ENCODE results near the gene LYPLA2. TPM values are rescaled to one million over a fixed set of nuclear protein-coding genes. Genes with fewer than 3 reads are reported as not detected.

The LYPLA2 gene
- 75.7 TPM for polyA plus RNA-seq
- long read RNA-seq, donor 1, transcript LYPLA2-205 (10 exons, 1,810 nt): major isoform, 20 of 20 reads
- long read RNA-seq, donor 1, partial matches to known transcripts: 0 of 20 reads
- long read RNA-seq, donor 1, other reads (novel, unspliced or antisense): 0 of 20 reads
- long read RNA-seq, donor 2, transcript LYPLA2-205 (10 exons, 1,810 nt): major isoform, 42 of 52 reads
- long read RNA-seq, donor 2, partial matches to known transcripts: 9 of 52 reads
- long read RNA-seq, donor 2, other reads (novel, unspliced or antisense): 0 of 52 reads
- long read RNA-seq, donor 3: 0 reads
- long read RNA-seq, donor 4, partial matches to known transcripts: 0 of 3 reads
- long read RNA-seq, donor 4, other reads (novel, unspliced or antisense): 0 of 3 reads
- long read RNA-seq, donor 5, transcript LYPLA2-205 (10 exons, 1,810 nt): major isoform, 21 of 21 reads
- long read RNA-seq, donor 5, partial matches to known transcripts: 0 of 21 reads
- long read RNA-seq, donor 5, other reads (novel, unspliced or antisense): 0 of 21 reads
- long read RNA-seq, donor 6, transcript LYPLA2-205 (10 exons, 1,810 nt): major isoform, 47 of 48 reads
- long read RNA-seq, donor 6, partial matches to known transcripts: 0 of 48 reads
- long read RNA-seq, donor 6, other reads (novel, unspliced or antisense): 0 of 48 reads
- long read RNA-seq, donor 7, transcript LYPLA2-205 (10 exons, 1,810 nt): major isoform, 20 of 27 reads
- long read RNA-seq, donor 7, partial matches to known transcripts: 5 of 27 reads
- long read RNA-seq, donor 7, other reads (novel, unspliced or antisense): 0 of 27 reads
- long read RNA-seq, donor 8, transcript LYPLA2-205 (10 exons, 1,810 nt): major isoform, 41 of 47 reads
- long read RNA-seq, donor 8, partial matches to known transcripts: 0 of 47 reads
- long read RNA-seq, donor 8, other reads (novel, unspliced or antisense): 5 of 47 reads
- long read RNA-seq, donor 9, transcript LYPLA2-205 (10 exons, 1,810 nt): major isoform, 51 of 58 reads
- long read RNA-seq, donor 9, partial matches to known transcripts: 5 of 58 reads
- long read RNA-seq, donor 9, other reads (novel, unspliced or antisense): 0 of 58 reads
- long read RNA-seq, donor 10, transcript LYPLA2-205 (10 exons, 1,810 nt): major isoform, 39 of 44 reads
- long read RNA-seq, donor 10, partial matches to known transcripts: 0 of 44 reads
- long read RNA-seq, donor 10, other reads (novel, unspliced or antisense): 5 of 44 reads
- long read RNA-seq, donor 11, transcript LYPLA2-205 (10 exons, 1,810 nt): major isoform, 29 of 29 reads
- long read RNA-seq, donor 11, partial matches to known transcripts: 0 of 29 reads
- long read RNA-seq, donor 11, other reads (novel, unspliced or antisense): 0 of 29 reads

DNA sequence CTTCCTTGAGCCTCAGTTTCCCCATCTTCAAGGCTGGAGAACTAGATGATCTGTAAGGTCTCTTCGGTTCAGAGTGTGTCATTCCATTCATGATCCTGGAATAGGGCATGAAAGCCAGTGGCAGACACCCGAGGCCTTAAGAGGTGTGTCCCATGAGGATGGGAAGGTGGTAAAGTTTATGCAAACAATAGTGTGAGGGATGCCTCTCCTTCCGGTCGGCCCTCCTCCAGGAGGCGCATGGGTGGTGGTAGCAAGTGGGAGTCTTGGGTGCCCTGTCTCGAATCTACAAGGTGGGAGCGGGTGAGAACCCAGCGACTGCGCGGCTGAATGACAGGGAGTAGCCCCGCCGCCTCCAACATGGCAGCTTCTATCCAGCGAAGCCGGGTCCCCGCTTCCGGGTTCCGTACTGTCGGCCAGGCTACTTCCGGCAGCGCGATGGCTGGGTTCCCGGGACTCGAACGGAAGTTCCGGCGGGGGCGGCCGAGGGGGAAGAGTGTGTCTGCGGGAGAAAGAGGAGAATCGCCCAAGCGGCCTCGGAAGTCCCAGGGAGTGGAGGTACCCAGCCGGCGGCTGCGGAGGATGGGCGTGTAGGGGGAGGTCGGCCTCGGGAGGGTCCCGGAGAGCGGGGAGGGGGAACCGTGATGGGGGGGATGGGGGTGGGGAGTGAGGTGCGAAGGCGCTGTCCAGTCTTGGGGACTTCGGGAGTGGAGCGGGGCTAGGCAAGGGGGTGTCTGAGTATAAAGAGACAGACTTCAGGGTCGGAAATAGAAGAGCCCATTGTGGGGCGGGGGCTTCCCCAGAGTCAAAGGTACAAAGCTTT lies at the start of gene LYPLA2:
LYPLA2 (plus strand) TSS at position 450 of the 820 bp plus-strand sequence. CDS start 1,538 bp downstream, outside the sequence.
- DNase-seq: peak; percentile 86 to 90
- H3K27ac ChIP-seq (ENCODE audit: low read length): peak within 1 kb of the TSS; percentile 32
- peaks cover 34% of the 10 kb centered on the region for H3K4me1 ChIP-seq (ENCODE audit: control insufficient read depth, insufficient read depth, low read length)
- no peaks in the 10 kb centered on the region for H3K9me3 ChIP-seq (ENCODE audit: control insufficient read depth, low read depth, low read length)
- no CpG with 5 or more reads among the region's 47 CpGs for WGBS (ENCODE audit: insufficient coverage, low lambda C conversion rate)
- H3K27me3 ChIP-seq (ENCODE audit: control insufficient read depth, insufficient read depth, low read length): no peaks in the 10 kb centered on the region
- H3K4me3 ChIP-seq (ENCODE audit: low read length): peak within 1 kb of the TSS; percentile 81
- H3K36me3 ChIP-seq (ENCODE audit: control insufficient read depth, insufficient read depth, low read length): peaks cover 42% of the 10 kb centered on the region

DNA sequence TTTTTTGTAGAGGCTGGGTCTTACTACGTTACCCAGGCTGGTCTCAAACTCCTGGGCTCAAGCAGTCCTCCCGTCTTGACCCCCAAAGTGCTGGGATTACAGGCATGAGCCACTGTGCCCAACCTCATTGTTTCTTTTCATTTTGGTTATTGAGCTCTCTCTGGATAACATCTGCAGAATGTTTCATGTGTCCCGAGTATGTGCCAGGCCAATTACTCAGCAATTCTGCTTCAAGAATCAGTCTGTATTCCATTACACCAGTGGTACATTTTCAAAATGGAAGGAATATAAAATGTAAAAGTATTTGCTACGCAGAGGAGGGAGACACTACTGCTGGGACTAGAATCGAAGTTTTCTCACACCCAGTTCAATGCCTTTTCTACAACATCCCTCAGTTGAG lies 49.3 kb upstream of the LYPLA2 start:
- WGBS (ENCODE audit: insufficient coverage, low lambda C conversion rate): 79% methylated on average over 3 of the region's 5 CpGs
- DNase-seq: no peak
- no peak overlapping the region for H3K27ac ChIP-seq (ENCODE audit: low read length)
- H3K4me1 ChIP-seq (ENCODE audit: control insufficient read depth, insufficient read depth, low read length): peaks cover 12% of the 10 kb centered on the region
- H3K9me3 ChIP-seq (ENCODE audit: control insufficient read depth, low read depth, low read length): no peaks in the 10 kb centered on the region
- H3K36me3 ChIP-seq (ENCODE audit: control insufficient read depth, insufficient read depth, low read length): no peaks in the 10 kb centered on the region
- H3K4me3 ChIP-seq (ENCODE audit: low read length): no peak overlapping the region
- H3K27me3 ChIP-seq (ENCODE audit: control insufficient read depth, insufficient read depth, low read length): no peaks in the 10 kb centered on the region

DNA sequence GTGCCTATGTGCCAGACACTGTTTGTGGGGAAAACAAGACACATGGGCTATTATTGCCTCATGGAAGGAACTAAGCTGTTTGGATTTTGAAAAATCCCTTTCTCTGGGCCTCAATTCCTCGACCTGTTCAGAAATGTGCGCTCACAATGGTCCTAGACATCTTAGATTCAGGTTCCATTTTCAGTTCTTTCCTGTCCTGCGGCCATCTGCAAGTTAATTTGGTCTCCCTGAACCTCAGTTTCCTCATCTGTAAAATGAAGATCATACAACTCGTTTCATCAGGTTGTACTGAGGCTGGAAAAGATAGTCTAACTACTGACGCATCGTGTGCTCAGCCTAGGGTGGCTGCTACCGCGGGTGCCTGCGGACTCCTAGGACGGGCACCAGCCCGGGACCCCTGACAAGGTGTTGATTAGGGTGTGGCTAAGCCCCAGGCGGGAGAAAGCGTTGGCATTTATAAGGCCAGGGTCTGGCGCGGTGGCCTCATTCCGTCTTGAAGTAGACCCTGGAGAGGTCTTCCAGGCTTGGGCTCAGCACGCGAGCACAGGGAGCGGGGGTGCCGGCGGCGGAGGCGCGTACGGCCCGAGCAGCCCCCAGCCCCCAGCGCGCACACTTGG lies 48.2 kb upstream of the LYPLA2 start:
- no peaks in the 10 kb centered on the region for H3K9me3 ChIP-seq (ENCODE audit: control insufficient read depth, low read depth, low read length)
- H3K4me3 ChIP-seq (ENCODE audit: low read length): peak overlapping the region; percentile 68
- WGBS (ENCODE audit: insufficient coverage, low lambda C conversion rate): no CpG with 5 or more reads among the region's 28 CpGs
- H3K27ac ChIP-seq (ENCODE audit: low read length): peak overlapping the region; percentile 46
- DNase-seq: no peak
- peaks cover 3% of the 10 kb centered on the region for H3K36me3 ChIP-seq (ENCODE audit: control insufficient read depth, insufficient read depth, low read length)
- H3K27me3 ChIP-seq (ENCODE audit: control insufficient read depth, insufficient read depth, low read length): no peaks in the 10 kb centered on the region
- peaks cover 12% of the 10 kb centered on the region for H3K4me1 ChIP-seq (ENCODE audit: control insufficient read depth, insufficient read depth, low read length)

DNA sequence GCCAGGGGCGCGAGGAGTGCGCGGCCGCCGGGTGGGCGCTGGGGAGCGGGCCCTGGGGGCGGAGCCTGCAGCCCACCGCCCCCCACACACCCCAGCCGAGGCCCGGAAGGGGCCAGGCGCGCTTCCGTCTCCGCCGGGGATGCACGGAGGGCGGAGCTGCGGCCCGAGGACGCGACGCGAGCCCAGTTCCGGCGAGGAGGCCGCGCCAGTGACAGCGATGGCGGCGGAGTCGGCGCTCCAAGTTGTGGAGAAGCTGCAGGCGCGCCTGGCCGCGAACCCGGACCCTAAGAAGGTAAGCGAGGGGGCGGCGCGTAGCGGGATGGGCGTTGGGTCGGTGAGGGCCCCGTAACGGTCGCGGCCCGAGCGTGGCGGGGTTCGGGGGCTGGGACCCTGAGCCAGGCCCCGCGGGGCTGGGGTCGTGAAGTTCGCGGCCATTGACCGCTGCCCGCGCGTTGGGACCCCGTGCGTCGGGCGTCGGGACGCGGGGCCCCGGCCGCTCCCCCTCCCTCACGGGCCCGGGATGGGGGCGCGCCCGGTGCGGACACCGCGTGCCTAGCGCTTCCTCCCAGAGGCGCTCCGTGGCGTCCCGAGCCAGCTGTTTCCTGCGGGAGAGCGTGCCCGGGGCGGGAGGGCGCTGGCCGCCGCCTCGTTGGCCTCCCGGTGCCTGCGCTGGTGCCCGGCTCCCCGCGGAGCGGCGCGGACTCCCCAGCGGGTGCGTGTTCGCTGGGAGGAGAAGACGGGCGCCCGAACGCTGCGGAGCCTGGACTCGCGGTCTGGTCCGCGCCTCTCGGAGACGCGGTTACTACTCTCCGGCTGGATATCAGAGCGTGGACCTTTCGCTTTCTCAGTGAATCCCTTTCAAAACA lies 47.4 kb upstream of the LYPLA2 start, which contains the start of gene ELOA:
ELOA (plus strand) TSS at position 185 of the 866 bp plus-strand sequence; CDS start at position 218, 33 bp downstream.
- Histone ChIP-seq H3K36me3 (ENCODE audit: control insufficient read depth, insufficient read depth, low read length) (peaks cover 3% of the 10 kb centered on the region), H3K9me3 (ENCODE audit: control insufficient read depth, low read depth, low read length) (no peaks in the 10 kb centered on the region), H3K27ac (ENCODE audit: low read length) (peak within 1 kb of the TSS; percentile 84), H3K4me3 (ENCODE audit: low read length) (peak within 1 kb of the TSS; percentile 68), H3K4me1 (ENCODE audit: control insufficient read depth, insufficient read depth, low read length) (peaks cover 12% of the 10 kb centered on the region), H3K27me3 (ENCODE audit: control insufficient read depth, insufficient read depth, low read length) (no peaks in the 10 kb centered on the region)
- DNase-seq: peak; percentile 67 to 85
- no CpG with 5 or more reads among the region's 119 CpGs for WGBS (ENCODE audit: insufficient coverage, low lambda C conversion rate)

DNA sequence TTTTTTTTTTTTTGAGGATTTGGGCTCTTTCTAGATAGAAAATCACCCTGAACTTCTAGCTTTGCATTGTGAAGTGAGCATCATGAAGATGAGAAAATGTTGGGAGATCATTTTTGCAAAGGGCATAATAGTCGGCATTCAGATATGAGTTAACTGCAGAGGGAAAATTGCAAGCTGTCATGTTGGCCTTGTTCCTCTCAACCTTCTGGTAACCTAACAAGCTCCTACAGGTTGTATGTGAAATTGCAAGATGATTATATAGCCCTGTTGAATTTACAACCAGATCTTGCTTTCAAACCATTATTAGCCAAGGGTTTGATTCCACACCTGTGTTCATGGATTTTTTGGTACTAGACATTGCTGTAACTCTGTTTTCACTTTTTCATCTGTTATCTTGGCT lies 45.4 kb upstream of the LYPLA2 start:
- H3K4me3 ChIP-seq (ENCODE audit: low read length): peak overlapping the region; percentile 68
- no peaks in the 10 kb centered on the region for H3K9me3 ChIP-seq (ENCODE audit: control insufficient read depth, low read depth, low read length)
- peaks cover 12% of the 10 kb centered on the region for H3K4me1 ChIP-seq (ENCODE audit: control insufficient read depth, insufficient read depth, low read length)
- H3K27me3 ChIP-seq (ENCODE audit: control insufficient read depth, insufficient read depth, low read length): no peaks in the 10 kb centered on the region
- WGBS (ENCODE audit: insufficient coverage, low lambda C conversion rate): no CpG with 5 or more reads among the region's 1 CpG
- DNase-seq: peak in 1 of 2 donors; percentile 43
- peaks cover 3% of the 10 kb centered on the region for H3K36me3 ChIP-seq (ENCODE audit: control insufficient read depth, insufficient read depth, low read length)
- H3K27ac ChIP-seq (ENCODE audit: low read length): no peak overlapping the region

DNA sequence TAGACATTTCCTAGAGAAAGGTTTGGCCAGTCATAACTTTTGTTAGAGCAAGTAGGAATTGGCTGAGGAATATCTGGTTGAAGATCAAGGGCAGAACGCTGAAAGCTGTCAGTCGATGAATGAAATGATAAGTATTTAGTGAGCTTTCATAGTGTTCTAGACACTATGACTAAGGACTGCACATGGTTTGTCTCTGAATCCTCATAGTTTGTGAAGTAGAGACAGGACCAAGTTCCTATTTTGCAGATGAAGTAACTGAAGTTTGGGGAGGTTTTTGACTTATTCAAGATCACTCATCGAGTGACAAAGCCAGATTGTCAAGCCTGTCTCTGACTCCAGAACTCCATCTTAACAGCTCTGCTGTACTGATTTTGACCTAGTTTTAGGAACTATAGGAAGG lies 42.9 kb upstream of the LYPLA2 start:
- Histone ChIP-seq H3K27ac (ENCODE audit: low read length) (no peak overlapping the region), H3K4me3 (ENCODE audit: low read length) (no peak overlapping the region), H3K27me3 (ENCODE audit: control insufficient read depth, insufficient read depth, low read length) (no peaks in the 10 kb centered on the region), H3K4me1 (ENCODE audit: control insufficient read depth, insufficient read depth, low read length) (peaks cover 12% of the 10 kb centered on the region), H3K36me3 (ENCODE audit: control insufficient read depth, insufficient read depth, low read length) (peaks cover 28% of the 10 kb centered on the region), H3K9me3 (ENCODE audit: control insufficient read depth, low read depth, low read length) (no peaks in the 10 kb centered on the region)
- no peak for DNase-seq
- WGBS (ENCODE audit: insufficient coverage, low lambda C conversion rate): 86% methylated on average over 2 of the region's 3 CpGs

DNA sequence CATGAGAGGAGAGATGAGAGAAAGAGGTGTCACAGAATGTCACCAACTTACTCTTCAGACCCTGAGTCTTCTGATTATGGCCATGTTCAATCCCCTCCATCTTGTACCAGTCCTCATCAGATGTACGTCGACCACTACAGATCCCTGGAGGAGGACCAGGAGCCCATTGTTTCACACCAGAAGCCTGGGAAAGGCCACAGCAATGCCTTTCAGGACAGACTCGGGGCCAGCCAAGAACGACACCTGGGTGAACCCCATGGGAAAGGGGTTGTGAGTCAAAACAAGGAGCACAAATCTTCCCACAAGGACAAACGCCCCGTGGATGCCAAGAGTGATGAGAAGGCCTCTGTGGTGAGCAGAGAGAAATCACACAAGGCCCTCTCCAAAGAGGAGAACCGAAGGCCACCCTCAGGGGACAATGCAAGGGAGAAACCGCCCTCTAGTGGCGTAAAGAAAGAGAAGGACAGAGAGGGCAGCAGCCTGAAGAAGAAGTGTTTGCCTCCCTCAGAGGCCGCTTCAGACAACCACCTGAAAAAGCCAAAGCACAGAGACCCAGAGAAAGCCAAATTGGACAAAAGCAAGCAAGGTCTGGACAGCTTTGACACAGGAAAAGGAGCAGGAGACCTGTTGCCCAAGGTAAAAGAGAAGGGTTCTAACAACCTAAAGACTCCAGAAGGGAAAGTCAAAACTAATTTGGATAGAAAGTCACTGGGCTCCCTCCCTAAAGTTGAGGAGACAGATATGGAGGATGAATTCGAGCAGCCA lies 39.7 kb upstream of the LYPLA2 start:
- no peaks in the 10 kb centered on the region for H3K27me3 ChIP-seq (ENCODE audit: control insufficient read depth, insufficient read depth, low read length)
- H3K27ac ChIP-seq (ENCODE audit: low read length): no peak overlapping the region
- H3K9me3 ChIP-seq (ENCODE audit: control insufficient read depth, low read depth, low read length): no peaks in the 10 kb centered on the region
- DNase-seq: peak in 1 of 2 donors; percentile 27
- H3K4me3 ChIP-seq (ENCODE audit: low read length): no peak overlapping the region
- 33% methylated on average over 3 of the region's 11 CpGs for WGBS (ENCODE audit: insufficient coverage, low lambda C conversion rate)
- peaks cover 60% of the 10 kb centered on the region for H3K36me3 ChIP-seq (ENCODE audit: control insufficient read depth, insufficient read depth, low read length)
- H3K4me1 ChIP-seq (ENCODE audit: control insufficient read depth, insufficient read depth, low read length): no peaks in the 10 kb centered on the region

DNA sequence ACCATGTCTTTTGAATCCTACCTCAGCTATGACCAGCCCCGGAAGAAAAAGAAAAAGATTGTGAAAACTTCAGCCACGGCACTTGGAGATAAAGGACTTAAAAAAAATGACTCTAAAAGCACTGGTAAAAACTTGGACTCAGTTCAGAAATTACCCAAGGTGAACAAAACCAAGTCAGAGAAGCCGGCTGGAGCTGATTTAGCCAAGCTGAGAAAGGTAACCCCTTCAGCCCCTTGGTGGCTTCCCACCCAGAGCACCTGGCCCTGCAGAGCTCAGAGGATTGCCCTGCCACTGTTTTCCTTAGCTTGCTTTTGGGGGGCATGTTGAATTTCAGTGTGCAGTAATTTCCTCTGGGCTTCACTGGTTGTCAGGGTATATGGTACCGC lies 39.1 kb upstream of the LYPLA2 start:
- Histone ChIP-seq H3K36me3 (ENCODE audit: control insufficient read depth, insufficient read depth, low read length) (peaks cover 66% of the 10 kb centered on the region), H3K27me3 (ENCODE audit: control insufficient read depth, insufficient read depth, low read length) (no peaks in the 10 kb centered on the region), H3K9me3 (ENCODE audit: control insufficient read depth, low read depth, low read length) (no peaks in the 10 kb centered on the region), H3K27ac (ENCODE audit: low read length) (no peak overlapping the region), H3K4me1 (ENCODE audit: control insufficient read depth, insufficient read depth, low read length) (no peaks in the 10 kb centered on the region), H3K4me3 (ENCODE audit: low read length) (no peak overlapping the region)
- DNase-seq: no peak
- WGBS (ENCODE audit: insufficient coverage, low lambda C conversion rate): 86% methylated on average over 1 of the region's 4 CpGs
